RWPE2 (cell line): ENCODE results near the gene CD2AP.

ENCODE experiments used
- ATAC-seq: fragments of 200-7000 bp; cut with Tn5 transposase; 3 replicates; pipeline ENCODE4 v1.9.1; 2021; ENCODE audit warnings: low read depth
- DNase-seq: peaks from one replicate; pipeline ENCODE4 v3.0.0-alpha.2; 2020; ENCODE audit warnings: low spot score
- H3K27ac ChIP-seq: fragments of 450-650 bp; 2 replicates; pipeline ENCODE4 v1.5.1; 2017; ENCODE audit warnings: mild to moderate bottlenecking; ENCODE audit not compliant: poor library complexity, severe bottlenecking
- H3K27me3 ChIP-seq: fragments of 250-450 bp; sonication (Bioruptor Pico); 2 replicates; pipeline ENCODE4 v1.5.1; 2021; ENCODE audit warnings: mild to moderate bottlenecking, moderate library complexity; ENCODE audit not compliant: insufficient read depth, poor library complexity, severe bottlenecking
- H3K36me3 ChIP-seq: fragments of 250-450 bp; sonication (Bioruptor Pico); 2 replicates; pipeline ENCODE4 v1.5.1; 2020; ENCODE audit warnings: low read depth, mild to moderate bottlenecking, moderate library complexity
- H3K4me1 ChIP-seq: fragments of 250-450 bp; sonication (Bioruptor Pico); 2 replicates; pipeline ENCODE4 v1.5.1; 2021; ENCODE audit warnings: mild to moderate bottlenecking, moderate library complexity; ENCODE audit not compliant: insufficient read depth, poor library complexity, severe bottlenecking
- H3K4me3 ChIP-seq: fragments of 250-450 bp; sonication (Bioruptor Pico); 2 replicates; pipeline ENCODE4 v1.5.1; 2021; ENCODE audit warnings: mild to moderate bottlenecking, moderate library complexity; ENCODE audit not compliant: severe bottlenecking
- H3K9me3 ChIP-seq: fragments of 250-450 bp; sonication (Bioruptor Pico); 2 replicates; pipeline ENCODE4 v1.5.1; 2021; ENCODE audit warnings: mild to moderate bottlenecking, moderate library complexity; ENCODE audit not compliant: severe bottlenecking
- CTCF ChIP-seq: fragments of 450-650 bp; IDR thresholded peaks from one replicate; pipeline ENCODE4 v1.5.1; 2017; ENCODE audit warnings: mild to moderate bottlenecking, moderate library complexity; ENCODE audit not compliant: poor library complexity, severe bottlenecking

Gene CD2AP

DNA sequence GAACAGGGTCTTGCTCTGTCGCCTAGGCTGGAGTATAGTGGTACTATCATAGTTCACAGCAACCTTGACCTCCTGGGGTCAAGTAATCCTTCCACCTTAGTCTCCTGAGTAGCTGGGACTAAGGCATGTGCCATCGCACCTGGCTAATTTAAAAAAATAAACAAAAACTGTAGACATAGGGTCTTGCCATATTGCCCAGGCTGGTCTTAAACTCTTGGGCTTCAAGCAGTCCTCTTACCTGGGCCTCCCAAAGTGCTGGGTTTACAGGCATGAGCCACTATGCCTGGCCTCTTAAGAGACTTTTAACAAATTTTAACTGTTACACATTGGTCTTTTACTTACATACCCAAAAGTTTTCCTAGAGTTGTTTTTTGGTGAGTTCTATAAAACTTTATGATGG, 12.4 kb downstream of the CD2AP start:
- ATAC-seq (no peak), DNase-seq (no peak)
- TF ChIP-seq CTCF: no peak
- no peak overlapping the region for H3K27ac ChIP-seq
- H3K9me3 ChIP-seq: no peaks in the 10 kb centered on the region
- peaks cover 12% of the 10 kb centered on the region for H3K4me1 ChIP-seq
- H3K4me3 ChIP-seq: no peak overlapping the region
- H3K36me3 ChIP-seq: peaks cover 12% of the 10 kb centered on the region
- no peaks in the 10 kb centered on the region for H3K27me3 ChIP-seq

GRCh38 chr6:47490676-47491075, 13.1 kb downstream of the CD2AP start:
- no peak for DNase-seq
- ATAC-seq: no peak
- Histone ChIP-seq H3K27ac (no peak overlapping the region), H3K27me3 (no peaks in the 10 kb centered on the region), H3K9me3 (no peaks in the 10 kb centered on the region), H3K36me3 (peaks cover 7% of the 10 kb centered on the region; the same call in 1 of the 2 replicates), H3K4me1 (peaks cover 6% of the 10 kb centered on the region), H3K4me3 (no peak overlapping the region)
- no peak for TF ChIP-seq CTCF

GRCh38 chr6:47492355-47492754, 14.8 kb downstream of the CD2AP start:
- no peak overlapping the region for H3K4me3 ChIP-seq
- H3K27me3 ChIP-seq: no peaks in the 10 kb centered on the region
- peaks cover 1% of the 10 kb centered on the region for H3K9me3 ChIP-seq
- no peak for ATAC-seq
- H3K36me3 ChIP-seq: peaks cover 7% of the 10 kb centered on the region; the same call in 1 of the 2 replicates
- DNase-seq: no peak
- no peak for TF ChIP-seq CTCF
- peaks cover 10% of the 10 kb centered on the region for H3K4me1 ChIP-seq
- H3K27ac ChIP-seq: no peak overlapping the region

DNA sequence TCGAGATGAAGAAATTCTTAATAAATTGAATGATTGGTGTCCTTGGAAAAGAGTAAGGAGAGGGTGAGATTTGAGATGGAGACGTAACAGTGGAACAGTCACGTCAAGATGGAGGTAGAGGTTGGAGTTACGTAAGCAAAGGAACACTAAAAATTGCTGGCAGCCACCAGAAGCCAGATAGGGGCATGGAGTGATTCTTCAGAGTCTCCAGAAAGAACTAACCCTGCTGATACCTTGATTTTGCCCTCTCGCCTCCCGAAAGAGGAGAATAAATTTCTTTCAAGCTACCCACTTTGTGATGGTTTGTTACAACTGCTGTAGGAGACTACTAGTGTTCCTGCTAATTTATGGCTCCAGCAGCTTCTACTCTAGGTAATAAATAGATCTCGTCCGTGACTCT, 17.6 kb downstream of the CD2AP start:
- Histone ChIP-seq H3K27ac (no peak overlapping the region), H3K9me3 (peaks cover 1% of the 10 kb centered on the region)

More for the DNA sequence above, 17.6 kb downstream of the CD2AP start:
- DNase-seq (no peak), ATAC-seq (no peak)
- H3K4me1 ChIP-seq: peaks cover 10% of the 10 kb centered on the region
- peaks cover 12% of the 10 kb centered on the region; the same call in 1 of the 2 replicates for H3K36me3 ChIP-seq
- no peaks in the 10 kb centered on the region for H3K27me3 ChIP-seq
- H3K4me3 ChIP-seq: no peak overlapping the region
- TF ChIP-seq CTCF: no peak
